SK-N-SH treated with all-trans-retinoic acid at 6 μM for 48 hours (cell line): ENCODE results near the gene PRKAB2.
"Not testable (repeated sequence)": the region's sequence is repeated elsewhere in the genome, so short reads cannot be mapped to it uniquely, and the experiment has no call there.

Experiments used
- ATAC-seq: fragments of 200-7000 bp; cut with Tn5 transposase; 3 replicates; pipeline ENCODE4 v1.9.1; 2020; ENCODE audit warnings: mild to moderate bottlenecking, moderate library complexity
- ARNTL ChIP-seq: fragments of 450-650 bp; formaldehyde crosslinking; IDR thresholded peaks from 2 replicates; pipeline ENCODE4 v1.5.0; 2020; ENCODE audit warnings: low read depth, mild to moderate bottlenecking, moderate library complexity, borderline replicate concordance
- BACH2 ChIP-seq: fragments of 250-450 bp; sonication (Bioruptor Pico); IDR thresholded peaks from 2 replicates; pipeline ENCODE4 v1.9.0; 2021; ENCODE audit warnings: mild to moderate bottlenecking, borderline replicate concordance
- CSDC2 ChIP-seq: fragments of 250-450 bp; sonication (Bioruptor Pico); IDR thresholded peaks from 2 replicates; pipeline ENCODE4 v1.5.0; 2020; ENCODE audit warnings: mild to moderate bottlenecking, moderate library complexity
- CSRNP3 ChIP-seq: fragments of 250-450 bp; sonication (Bioruptor Pico); IDR thresholded peaks from 2 replicates; pipeline ENCODE4 v1.5.1; 2021; ENCODE audit warnings: mild to moderate bottlenecking, moderate library complexity
- ESRRG ChIP-seq: fragments of 250-450 bp; sonication (Bioruptor Pico); IDR thresholded peaks from 2 replicates; pipeline ENCODE4 v1.6.1; 2021; ENCODE audit warnings: mild to moderate bottlenecking
- ISL1 ChIP-seq: fragments of 250-450 bp; sonication (Bioruptor Pico); IDR thresholded peaks from 2 replicates; pipeline ENCODE4 v2.1.2; 2022; ENCODE audit warnings: mild to moderate bottlenecking, moderate library complexity
- OSR1 ChIP-seq: fragments of 250-450 bp; sonication (Bioruptor Pico); IDR thresholded peaks from 2 replicates; pipeline ENCODE4 v1.8.0; 2022; ENCODE audit warnings: moderate library complexity, mild to moderate bottlenecking, inconsistent platforms
- PATZ1 ChIP-seq: fragments of 250-450 bp; sonication (Bioruptor Pico); IDR thresholded peaks from 2 replicates; pipeline ENCODE4 v1.8.0; 2020; ENCODE audit warnings: mild to moderate bottlenecking, moderate library complexity, borderline replicate concordance
- RARB ChIP-seq: fragments of 250-450 bp; sonication (Bioruptor Pico); IDR thresholded peaks from 2 replicates; pipeline ENCODE4 v1.8.0; 2021; ENCODE audit warnings: mild to moderate bottlenecking, moderate library complexity
- SNAI2 ChIP-seq: fragments of 250-450 bp; sonication (Bioruptor Pico); IDR thresholded peaks from 2 replicates; pipeline ENCODE4 v1.5.0; 2020; ENCODE audit warnings: mild to moderate bottlenecking, moderate library complexity
- TCF4 ChIP-seq: fragments of 250-450 bp; sonication (Bioruptor Pico); IDR thresholded peaks from 2 replicates; pipeline ENCODE4 v1.8.0; 2021; ENCODE audit warnings: mild to moderate bottlenecking, moderate library complexity, borderline replicate concordance
- TSHZ2 ChIP-seq: fragments of 250-450 bp; sonication (Bioruptor Pico); IDR thresholded peaks from 2 replicates; pipeline ENCODE4 v1.5.0; 2020; ENCODE audit warnings: mild to moderate bottlenecking, moderate library complexity
- ZC3H10 ChIP-seq: fragments of 250-450 bp; sonication (Bioruptor Pico); IDR thresholded peaks from 2 replicates; pipeline ENCODE4 v1.5.1; 2021; ENCODE audit warnings: mild to moderate bottlenecking, moderate library complexity
- ZFP3 ChIP-seq: fragments of 250-450 bp; sonication (Bioruptor Pico); IDR thresholded peaks from 2 replicates; pipeline ENCODE4 v1.5.0; 2020; ENCODE audit warnings: mild to moderate bottlenecking, moderate library complexity
- ZFP30 ChIP-seq: fragments of 450-650 bp; formaldehyde crosslinking; IDR thresholded peaks from 2 replicates; pipeline ENCODE4 v1.5.0; 2022; ENCODE audit warnings: mild to moderate bottlenecking, moderate library complexity
- ZNF70 ChIP-seq: fragments of 450-650 bp; formaldehyde crosslinking; IDR thresholded peaks from 2 replicates; pipeline ENCODE4 v1.5.0; 2020; ENCODE audit warnings: mild to moderate bottlenecking, moderate library complexity

PRKAB2 gene

DNA sequence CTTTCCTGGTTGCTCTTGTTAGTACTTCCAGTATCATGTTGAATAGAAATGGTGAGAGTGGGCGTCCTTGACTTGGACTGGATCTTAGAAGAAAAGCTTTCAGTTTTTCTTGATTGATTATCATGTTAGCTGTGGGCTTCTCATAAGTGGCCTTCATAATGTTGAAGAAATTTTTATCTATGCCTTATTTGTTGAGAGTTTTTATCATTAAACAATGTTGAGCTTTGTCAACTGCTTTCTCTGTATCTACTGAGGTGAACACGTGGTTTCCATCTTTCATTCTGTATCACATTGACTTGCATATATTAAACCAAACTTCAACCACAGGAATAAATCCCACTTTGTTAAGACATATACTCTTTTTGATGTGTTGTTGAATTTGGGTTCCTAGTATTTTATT lies 29.4 kb downstream of the PRKAB2 start (continued):
- no peak for TF ChIP-seq TSHZ2 (CRISPR knock-in tag)

GRCh38 chr1:147130721-147131120 lies 41.5 kb downstream of the PRKAB2 start:
- not testable (repeated sequence) for ATAC-seq

DNA sequence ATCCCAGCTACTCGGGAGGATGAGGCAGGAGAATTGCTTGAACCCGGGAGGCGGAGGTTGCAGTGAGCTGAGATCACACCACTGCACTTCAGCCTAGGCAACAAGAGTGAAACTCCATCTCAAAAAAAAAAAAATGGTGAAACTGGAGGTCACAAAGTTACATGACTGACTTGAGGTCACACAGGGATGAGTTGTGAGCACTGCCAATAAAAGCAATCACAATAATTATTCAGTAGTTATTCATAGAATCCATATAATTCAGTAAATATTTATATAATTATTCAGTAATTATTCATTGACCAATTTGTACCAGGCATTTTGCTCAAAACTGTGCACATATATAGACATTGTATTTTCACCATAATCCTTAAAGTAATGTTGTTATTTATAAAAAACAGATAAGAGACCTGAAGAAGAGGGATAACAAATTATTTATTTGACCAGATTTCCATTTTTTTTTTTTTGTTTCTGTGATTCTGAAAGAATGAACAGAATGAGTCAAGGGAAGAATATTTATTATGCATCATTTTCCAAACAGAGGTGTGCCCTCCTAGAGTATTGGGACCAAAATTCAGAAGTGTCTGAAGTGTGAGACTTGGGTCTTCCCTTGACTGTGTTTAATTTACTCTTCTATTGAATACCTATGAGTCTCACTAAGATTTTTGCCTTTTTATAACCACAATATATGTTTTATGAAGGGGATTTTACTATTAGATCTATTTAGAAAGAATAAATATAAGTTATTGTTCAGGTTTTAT lies 43.0 kb downstream of the PRKAB2 start:
- ATAC-seq, result no peak
- TF ChIP-seq TSHZ2 (CRISPR knock-in tag) (no peak), ZNF70 (CRISPR knock-in tag) (no peak), ESRRG (CRISPR knock-in tag) (no peak), ZFP3 (CRISPR knock-in tag) (no peak), CSRNP3 (CRISPR knock-in tag) (no peak), SNAI2 (CRISPR knock-in tag) (no peak), BACH2 (CRISPR knock-in tag) (no peak), RARB (no peak), TCF4 (CRISPR knock-in tag) (no peak), CSDC2 (CRISPR knock-in tag) (no peak), ZC3H10 (CRISPR knock-in tag) (no peak), PATZ1 (CRISPR knock-in tag) (no peak), ARNTL (CRISPR knock-in tag) (no peak)

GRCh38 chr1:147124266-147124665 lies 48.0 kb downstream of the PRKAB2 start:
- no peak for ATAC-seq

More at GRCh38 chr1:147124266-147124665, 48.0 kb downstream of the PRKAB2 start:
- TF ChIP-seq ZFP3 (CRISPR knock-in tag) (no peak), ZC3H10 (CRISPR knock-in tag) (no peak), ISL1 (CRISPR knock-in tag) (no peak), CSRNP3 (CRISPR knock-in tag) (no peak), ZFP30 (no peak), PATZ1 (CRISPR knock-in tag) (no peak), OSR1 (CRISPR knock-in tag) (no peak), SNAI2 (CRISPR knock-in tag) (no peak), BACH2 (CRISPR knock-in tag) (no peak), TSHZ2 (CRISPR knock-in tag) (no peak)
